Stimulated activated CD8-positive, alpha-beta memory T cell treated with anti-CD3 and anti-CD28 coated beads, Interleukin-4, amount 100 ng/mL, for 48 hours (primary cell): ENCODE results near the gene RPS6KL1.

ENCODE experiments used
- DNase-seq: peaks from one replicate; pipeline ENCODE4 v3.0.0-alpha.2; 2020

Gene RPS6KL1

GRCh38 chr14:74881431-74882102 lies 41.5 kb downstream of the RPS6KL1 start, which contains the start of gene DLST:
TSS of gene DLST (plus strand) at chr14:74881916. CDS start at chr14:74881954, 38 bp downstream.
- peak; percentile 93 for DNase-seq

DNA sequence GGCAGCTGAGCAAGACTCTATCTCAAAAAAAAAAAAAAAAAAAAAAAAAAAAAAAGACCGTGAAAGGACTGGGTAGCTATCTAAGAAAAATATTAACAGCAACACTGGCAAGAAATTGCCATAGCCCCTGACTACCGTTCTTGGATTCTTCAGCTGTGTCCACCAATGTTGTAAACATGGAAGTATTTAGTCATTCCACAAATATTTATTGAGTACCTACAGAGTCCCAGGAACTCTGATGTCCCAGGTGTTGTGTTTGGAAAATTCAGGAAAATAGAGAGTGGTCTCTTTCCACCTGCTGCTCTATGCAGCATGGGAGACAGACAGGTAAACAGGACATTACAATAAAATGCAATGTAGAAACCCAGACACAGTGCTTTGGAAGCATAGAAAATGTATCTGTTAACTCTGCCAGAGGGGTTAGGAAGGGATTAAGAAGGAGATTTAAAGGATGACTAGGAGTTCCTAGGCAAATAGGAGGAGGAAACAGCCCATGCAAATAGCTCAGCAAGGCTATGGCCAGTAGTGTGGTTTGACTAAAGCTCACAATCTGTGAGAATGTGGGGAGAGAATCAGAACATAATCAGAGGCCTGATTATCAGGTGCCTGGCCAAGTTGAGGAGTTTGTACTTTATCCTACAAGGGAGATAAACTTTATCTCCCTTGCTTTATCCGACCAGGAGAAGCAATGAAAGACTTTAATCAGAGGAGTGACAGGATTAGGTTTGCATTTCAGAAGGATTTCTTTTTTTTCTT lies 43.5 kb downstream of the RPS6KL1 start:
- DNase-seq: no peak

- peak; percentile 54 for DNase-seq
Measured at GRCh38 chr14:74875941-74876913, 46.8 kb downstream of the RPS6KL1 start, which contains the start of gene PROX2. TSS of gene PROX2 (minus strand) at chr14:74876145. CDS start at chr14:74863834, 12,311 bp downstream.

DNA sequence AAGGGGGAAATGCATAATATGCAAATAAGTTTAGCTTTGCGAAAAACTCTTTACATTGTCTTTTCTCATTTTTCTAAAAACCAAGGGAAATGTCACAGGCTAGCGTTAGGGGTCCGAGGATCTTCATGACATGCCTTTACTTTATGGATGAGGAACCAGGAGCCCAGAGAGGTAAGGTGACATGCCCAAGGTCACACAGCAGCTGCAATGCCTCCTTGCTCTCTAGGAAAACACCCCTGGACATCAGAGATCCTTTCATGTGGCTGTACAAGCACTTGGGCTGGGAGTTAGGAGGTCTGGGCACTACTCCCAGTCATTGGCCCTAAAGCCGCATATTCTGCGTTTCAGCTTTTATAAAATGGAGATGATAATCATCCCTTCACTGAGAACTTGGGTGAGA lies 47.9 kb downstream of the RPS6KL1 start:
- no peak for DNase-seq

- DNase-seq: no peak
Measured at GRCh38 chr14:74871819-74872218, 51.2 kb downstream of the RPS6KL1 start.

- no peak for DNase-seq
Measured at GRCh38 chr14:74868739-74869138, 54.3 kb downstream of the RPS6KL1 start.

DNA sequence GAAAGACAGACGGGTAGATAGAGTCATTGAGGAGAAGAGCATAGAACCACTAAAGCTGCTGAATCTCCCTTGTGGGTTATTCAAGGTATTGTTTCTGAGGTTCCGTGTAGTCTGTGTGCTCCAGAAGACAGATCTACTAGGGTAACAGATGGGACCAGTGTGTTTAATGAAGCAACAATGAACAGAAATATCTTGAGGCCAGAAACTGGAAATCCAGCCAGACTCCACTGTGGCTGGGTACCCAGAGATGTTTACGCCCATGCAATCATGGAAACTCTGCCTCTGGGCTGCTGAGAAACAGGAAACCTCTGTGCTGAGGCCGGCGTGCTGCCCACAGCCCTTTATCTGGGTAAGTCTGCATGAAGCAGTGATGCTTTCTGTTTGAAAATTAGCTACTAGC lies 55.4 kb downstream of the RPS6KL1 start:
- DNase-seq: peak; percentile 73

DNA sequence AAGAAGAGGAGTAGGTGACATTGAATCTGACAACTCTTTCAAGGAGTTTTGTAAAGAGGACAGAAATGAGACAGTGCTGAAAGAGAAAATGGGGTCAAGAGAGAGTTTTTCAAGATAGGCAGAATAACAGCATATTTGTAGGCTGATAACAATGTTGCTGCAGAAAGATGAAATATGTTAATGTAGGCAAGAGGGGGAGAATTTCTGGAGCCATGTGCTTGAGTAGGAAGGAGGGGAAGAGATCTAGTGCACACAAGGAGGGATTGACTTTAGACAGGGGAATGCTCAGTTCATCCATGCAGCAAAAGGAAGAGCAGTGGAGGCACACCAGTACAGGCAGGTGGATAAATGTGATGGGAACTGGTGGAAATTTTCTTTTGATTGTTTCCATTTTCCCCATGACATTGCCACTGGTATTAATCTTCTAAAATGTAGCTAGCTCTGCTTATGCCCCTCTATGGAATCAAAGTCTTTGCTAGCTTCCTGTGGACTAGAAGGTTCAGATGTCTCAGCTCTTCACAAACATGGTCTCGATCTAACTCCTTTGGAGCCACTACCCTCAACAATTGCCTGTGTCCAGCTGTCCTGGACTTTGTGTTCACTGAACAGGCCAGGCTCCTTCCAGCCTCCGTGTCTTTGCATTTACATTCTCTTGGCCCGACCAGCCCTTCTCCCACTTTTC lies 56.2 kb downstream of the RPS6KL1 start:
- peak; percentile 23 for DNase-seq

DNA sequence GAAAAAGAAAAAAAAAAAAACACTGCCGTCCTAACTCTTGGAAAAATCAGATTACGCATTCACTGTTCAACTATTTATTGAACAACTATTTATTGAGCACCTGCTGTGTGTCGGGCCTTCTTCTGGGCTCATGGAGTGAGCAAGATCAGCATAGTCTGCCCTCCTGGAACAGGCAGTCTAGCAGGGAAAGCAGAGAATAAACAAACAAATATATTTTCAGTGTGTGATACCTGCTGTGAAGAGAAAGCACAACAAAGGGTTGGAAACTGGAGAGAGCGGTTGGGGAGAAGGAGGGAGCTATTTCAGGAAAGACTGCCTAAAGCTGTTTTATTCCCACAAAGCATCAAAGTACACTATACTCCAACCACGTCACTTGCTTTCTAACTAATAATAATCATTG lies 57.9 kb downstream of the RPS6KL1 start:
- no peak for DNase-seq

GRCh38 chr14:74864198-74864597 lies 58.9 kb downstream of the RPS6KL1 start:
- no peak for DNase-seq

- no peak for DNase-seq
Measured at GRCh38 chr14:74863274-74863673, 59.8 kb downstream of the RPS6KL1 start.

DNA sequence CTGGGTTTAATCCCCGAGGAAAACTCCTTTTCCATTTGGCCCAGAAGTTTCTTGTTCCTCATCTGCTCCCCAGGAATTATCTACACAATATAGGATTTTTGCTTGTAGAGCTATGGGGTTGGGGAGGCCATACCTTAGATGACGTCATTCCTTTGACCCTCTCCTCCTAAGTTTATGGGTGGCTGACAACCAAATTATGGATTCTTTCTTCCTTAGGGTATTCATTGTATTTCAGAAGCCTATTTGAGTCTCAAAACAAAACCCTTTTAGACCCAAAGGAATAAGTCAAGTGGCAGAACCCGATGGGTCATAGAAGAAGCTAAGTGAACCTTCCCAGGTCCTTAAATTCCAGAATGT lies 61.3 kb downstream of the RPS6KL1 start:
- DNase-seq: no peak

- DNase-seq: peak; percentile 99
Measured at GRCh38 chr14:74860899-74861733, 61.9 kb downstream of the RPS6KL1 start.

- no peak for DNase-seq
Measured at GRCh38 chr14:74859757-74860552, 63.1 kb downstream of the RPS6KL1 start.

DNA sequence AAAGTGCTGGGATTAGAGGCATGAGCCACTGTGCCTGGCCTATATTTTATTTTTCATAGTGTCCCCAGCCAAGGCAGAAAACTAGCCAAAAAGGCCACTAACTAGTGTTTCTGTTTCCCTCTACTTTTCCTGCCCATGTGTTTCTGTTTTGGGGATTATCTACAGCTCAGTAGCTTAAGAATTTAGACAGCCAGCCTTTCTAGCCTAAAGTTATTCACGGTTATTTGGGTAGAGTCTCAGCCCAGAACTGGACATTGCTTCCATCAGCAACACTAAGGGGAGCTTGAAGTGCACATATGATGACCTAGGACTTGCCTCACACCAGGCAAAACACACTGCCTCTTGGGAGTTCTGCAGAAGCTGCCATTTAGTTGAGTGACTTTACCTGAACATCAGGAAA lies 65.0 kb downstream of the RPS6KL1 start:
- no peak for DNase-seq

DNA sequence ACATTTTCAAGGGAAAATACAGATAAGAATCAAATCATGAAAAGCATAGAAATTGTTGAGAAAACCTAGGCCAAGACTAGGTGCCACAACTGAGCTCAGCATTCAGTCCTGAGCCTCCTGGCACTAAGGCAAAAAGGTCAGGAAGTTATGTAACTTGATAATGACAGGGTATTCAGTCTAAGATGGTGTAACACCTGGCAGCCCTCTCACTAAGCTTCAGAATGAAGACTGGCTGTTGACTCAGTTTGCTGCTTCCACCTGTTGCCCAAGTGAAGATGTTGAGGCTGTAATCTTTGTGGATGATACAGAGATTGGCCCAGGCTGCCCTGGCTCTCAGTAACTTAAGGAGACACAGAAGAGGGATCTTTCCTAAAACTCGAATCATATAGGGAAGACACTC lies 66.7 kb downstream of the RPS6KL1 start:
- DNase-seq: no peak

- no peak for DNase-seq
Measured at GRCh38 chr14:74855945-74856344, 67.1 kb downstream of the RPS6KL1 start.

DNA sequence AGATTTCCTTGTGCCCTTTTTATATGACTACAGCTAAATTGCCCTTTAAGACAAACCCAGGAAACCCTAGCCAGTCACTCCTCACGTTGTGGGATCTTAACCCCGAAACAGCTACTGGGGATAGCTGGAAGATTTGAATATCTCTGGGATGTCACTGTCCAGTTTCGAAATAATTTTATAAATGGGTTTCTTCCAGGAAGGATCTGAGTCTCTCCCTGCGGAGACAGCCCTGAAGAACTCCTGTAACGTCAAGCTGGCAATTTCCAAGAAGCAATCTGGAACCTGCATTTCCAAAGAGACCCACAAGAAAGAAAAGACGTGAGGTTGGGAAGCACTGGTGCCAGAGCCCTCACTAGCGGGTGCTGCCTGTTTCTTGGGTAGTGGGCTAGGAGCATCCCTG lies 68.0 kb downstream of the RPS6KL1 start:
- DNase-seq: no peak
